ENCODE measurements around the gene GPR17.

Gene GPR17

DNA sequence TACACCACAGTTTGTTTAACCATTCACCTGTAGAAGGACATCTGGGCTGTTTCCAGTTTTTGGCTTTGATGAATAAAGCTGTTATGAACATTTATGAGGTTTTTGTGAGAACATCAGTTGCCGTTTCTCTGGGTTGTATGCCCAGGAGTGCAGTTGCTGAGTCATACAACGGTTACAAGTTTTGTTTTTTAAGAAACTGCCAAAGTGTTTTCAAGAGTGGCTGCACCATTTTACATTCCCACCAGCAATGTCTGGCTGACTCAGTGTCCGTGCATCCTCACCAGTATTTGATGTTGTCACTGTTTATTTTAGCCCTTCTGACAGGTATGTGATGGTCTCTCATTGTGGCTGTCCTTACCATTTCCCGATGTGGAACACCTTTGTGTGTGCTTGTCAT lies 48.0 kb upstream of the GPR17 start:
- no peaks in the 10 kb centered on the region for H3F3A ChIP-seq (ENCODE audit: insufficient read depth)
- TF ChIP-seq CTCF (IDR thresholded peaks at IDR 0.05; ENCODE audit: insufficient read depth, low read length, poor library complexity, severe bottlenecking) (no peak), EZH2phosphoT487 (conservative IDR thresholded peaks at IDR 0.05; ENCODE audit: low read length) (no peak)
- H3K27ac ChIP-seq (ENCODE audit: low read depth, low read length): no peak overlapping the region
- H3K9me2 ChIP-seq (replicated peaks; ENCODE audit: insufficient read depth, low read length): no peaks in the 10 kb centered on the region
- no peak overlapping the region for H3K9ac ChIP-seq (ENCODE audit: low read length)
- H3K4me3 ChIP-seq (ENCODE audit: insufficient read depth, low read length, poor library complexity, severe bottlenecking): no peak overlapping the region
- no peaks in the 10 kb centered on the region for H3K9me3 ChIP-seq (ENCODE audit: insufficient read depth, low read length)
- no peak overlapping the region for H3K4me2 ChIP-seq (ENCODE audit: low read depth, low read length, poor library complexity, severe bottlenecking)
- H3K27me3 ChIP-seq (ENCODE audit: low read length): no peaks in the 10 kb centered on the region; the same call in 1 of the 2 replicates
- no peaks in the 10 kb centered on the region for H3K36me3 ChIP-seq (ENCODE audit: low read length)
- H3K79me2 ChIP-seq (ENCODE audit: insufficient read depth, low read length): no peaks in the 10 kb centered on the region
- no peaks in the 10 kb centered on the region for H4K20me1 ChIP-seq (ENCODE audit: low read depth, low read length)
- no peak overlapping the region for H2AFZ ChIP-seq (ENCODE audit: low read depth, low read length, severe bottlenecking)

- no peaks in the 10 kb centered on the region for H4K20me1 ChIP-seq (ENCODE audit: low read depth, low read length)
- H3K4me3 ChIP-seq (ENCODE audit: insufficient read depth, low read length, poor library complexity, severe bottlenecking): no peak overlapping the region
- TF ChIP-seq CTCF (IDR thresholded peaks at IDR 0.05; ENCODE audit: insufficient read depth, low read length, poor library complexity, severe bottlenecking): no peak
- TF ChIP-seq EZH2phosphoT487 (conservative IDR thresholded peaks at IDR 0.05; ENCODE audit: low read length): no peak
- no peak overlapping the region for H3K9ac ChIP-seq (ENCODE audit: low read length)
- no peaks in the 10 kb centered on the region for H3K79me2 ChIP-seq (ENCODE audit: insufficient read depth, low read length)
- H3K9me3 ChIP-seq (ENCODE audit: insufficient read depth, low read length): no peaks in the 10 kb centered on the region
- H3K27ac ChIP-seq (ENCODE audit: low read depth, low read length): no peak overlapping the region
- no peak overlapping the region for H3K4me2 ChIP-seq (ENCODE audit: low read depth, low read length, poor library complexity, severe bottlenecking)
- no peaks in the 10 kb centered on the region for H3K36me3 ChIP-seq (ENCODE audit: low read length)
- no peaks in the 10 kb centered on the region; the same call in 1 of the 2 replicates for H3K27me3 ChIP-seq (ENCODE audit: low read length)
- no peak overlapping the region for H2AFZ ChIP-seq (ENCODE audit: low read depth, low read length, severe bottlenecking)
- no peaks in the 10 kb centered on the region for H3F3A ChIP-seq (ENCODE audit: insufficient read depth)
- H3K9me2 ChIP-seq (replicated peaks; ENCODE audit: insufficient read depth, low read length): no peaks in the 10 kb centered on the region
These were observed 47.2 kb upstream of the GPR17 start for GRCh38 chr2:127598711-127599110.

DNA sequence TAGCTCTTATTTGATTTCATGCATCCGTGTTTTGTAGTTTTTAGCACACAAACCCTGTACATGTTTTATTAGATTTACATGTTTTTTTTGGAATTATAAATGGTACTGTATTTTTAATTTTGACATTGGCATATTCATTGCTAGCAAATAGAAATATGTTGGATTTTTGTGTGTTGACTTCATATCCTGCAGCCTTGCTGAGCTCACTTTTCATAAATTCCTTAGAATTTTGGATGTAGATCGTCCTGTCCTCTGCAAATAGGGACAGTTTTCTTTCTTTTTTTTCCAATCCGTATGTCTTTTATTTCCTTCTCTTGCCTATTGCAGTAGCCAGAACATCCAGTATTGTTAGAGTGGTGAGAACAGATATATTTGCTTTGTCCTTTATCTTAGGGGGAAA lies 46.7 kb upstream of the GPR17 start:
- Histone ChIP-seq H3K79me2 (ENCODE audit: insufficient read depth, low read length) (no peaks in the 10 kb centered on the region), H2AFZ (ENCODE audit: low read depth, low read length, severe bottlenecking) (no peak overlapping the region), H3K9me3 (ENCODE audit: insufficient read depth, low read length) (no peaks in the 10 kb centered on the region), H3K4me2 (ENCODE audit: low read depth, low read length, poor library complexity, severe bottlenecking) (no peak overlapping the region), H3K9ac (ENCODE audit: low read length) (no peak overlapping the region), H4K20me1 (ENCODE audit: low read depth, low read length) (no peaks in the 10 kb centered on the region), H3K36me3 (ENCODE audit: low read length) (no peaks in the 10 kb centered on the region), H3K4me3 (ENCODE audit: insufficient read depth, low read length, poor library complexity, severe bottlenecking) (no peak overlapping the region), H3K27ac (ENCODE audit: low read depth, low read length) (no peak overlapping the region), H3K9me2 (replicated peaks; ENCODE audit: insufficient read depth, low read length) (no peaks in the 10 kb centered on the region), H3K27me3 (ENCODE audit: low read length) (no peaks in the 10 kb centered on the region; the same call in 1 of the 2 replicates), H3F3A (ENCODE audit: insufficient read depth) (no peaks in the 10 kb centered on the region)
- TF ChIP-seq EZH2phosphoT487 (conservative IDR thresholded peaks at IDR 0.05; ENCODE audit: low read length) (no peak), CTCF (IDR thresholded peaks at IDR 0.05; ENCODE audit: insufficient read depth, low read length, poor library complexity, severe bottlenecking) (no peak)

All from SU-DHL-6 (cell line).